Left forelimb (tissue), 1 donor: ENCODE measurements around the gene WFIKKN1.

Experiments used
- DNase-seq: peaks from one replicate; pipeline ENCODE4 v3.0.0-alpha.2; 2018; ENCODE audit warnings: low spot score

WFIKKN1 gene

DNA sequence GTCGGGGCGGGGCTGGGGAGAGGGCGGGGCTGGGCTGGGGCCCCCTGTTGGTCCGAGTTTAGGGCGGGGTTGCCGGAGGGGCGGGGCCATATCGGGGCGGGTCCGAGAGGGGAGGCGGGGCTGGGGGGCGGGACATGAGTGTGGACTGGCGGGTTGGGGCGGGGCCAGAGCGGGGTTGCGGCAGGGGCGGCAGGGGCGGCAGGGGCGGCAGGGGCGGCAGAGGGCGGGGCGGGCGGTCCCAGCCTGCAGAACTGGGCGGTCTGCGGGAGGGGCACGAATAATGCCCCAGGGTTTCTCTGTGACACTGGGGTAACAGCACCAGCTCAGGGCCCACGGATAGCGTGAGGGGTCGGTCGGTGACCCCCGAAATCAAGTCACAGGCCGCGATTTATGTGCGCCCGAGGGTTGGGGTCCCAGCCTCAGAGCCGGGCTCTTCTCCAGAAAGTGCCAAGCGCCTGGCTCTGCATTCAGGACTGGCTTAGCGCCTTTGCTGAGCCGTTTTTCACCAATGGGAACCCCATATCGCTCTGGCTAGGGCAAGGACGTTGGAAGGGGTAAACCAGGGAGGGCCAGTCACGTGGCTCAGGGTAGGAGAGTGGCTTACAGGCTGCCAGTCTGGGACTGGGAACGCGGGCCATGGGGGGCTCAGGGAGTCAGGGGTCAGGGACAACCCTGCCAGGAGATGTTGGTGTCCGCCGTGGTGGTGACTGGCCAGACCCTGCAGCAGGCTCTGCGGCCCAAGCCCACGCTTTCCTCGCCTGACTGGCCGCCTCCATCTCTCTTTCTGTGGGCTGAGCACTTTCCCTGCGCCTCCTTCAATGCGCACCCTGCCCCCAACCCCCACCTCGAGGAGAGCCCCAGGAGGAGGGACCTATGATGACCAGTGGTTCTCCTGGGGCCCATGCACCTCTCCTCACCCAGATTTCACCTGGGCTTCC, 6.6 kb downstream of the WFIKKN1 start:
- no peak for DNase-seq

- no peak for DNase-seq
Measured at GRCh38 chr16:638034-638543, 7.3 kb downstream of the WFIKKN1 start.

- no peak for DNase-seq
Measured at GRCh38 chr16:638836-639235, 8.1 kb downstream of the WFIKKN1 start.

GRCh38 chr16:640614-641013, 9.8 kb downstream of the WFIKKN1 start:
- no peak for DNase-seq

GRCh38 chr16:641326-642188, 10.8 kb downstream of the WFIKKN1 start, which contains the start of gene MCRIP2:
MCRIP2 (plus strand) TSS chr16:641828; CDS start chr16:641992, 164 bp downstream.
- DNase-seq: peak; percentile 86

GRCh38 chr16:642189-643049, 11.6 kb downstream of the WFIKKN1 start:
- DNase-seq: no peak

DNA sequence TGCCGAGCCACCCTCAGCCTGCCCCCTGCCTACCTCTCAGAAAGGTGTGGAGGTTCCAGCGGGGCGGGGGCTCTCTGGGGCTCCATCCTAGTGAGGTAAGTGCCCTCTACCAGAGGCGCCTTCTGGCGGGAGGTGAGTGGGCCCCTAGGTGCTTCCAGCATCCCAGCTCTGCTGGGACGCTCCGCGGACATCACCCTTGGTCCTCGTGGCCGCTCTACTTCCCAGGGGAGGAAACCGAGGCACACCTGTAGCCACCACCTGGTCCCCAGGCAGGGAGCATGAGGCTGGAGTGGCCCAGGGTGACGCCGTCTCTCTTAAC, 12.2 kb downstream of the WFIKKN1 start:
- no peak for DNase-seq

- DNase-seq: no peak
Measured at GRCh38 chr16:644556-644955, 13.8 kb downstream of the WFIKKN1 start.

- DNase-seq: no peak
Measured at GRCh38 chr16:645852-646678, 15.3 kb downstream of the WFIKKN1 start.

GRCh38 chr16:646679-647172, 15.9 kb downstream of the WFIKKN1 start:
- no peak for DNase-seq

DNA sequence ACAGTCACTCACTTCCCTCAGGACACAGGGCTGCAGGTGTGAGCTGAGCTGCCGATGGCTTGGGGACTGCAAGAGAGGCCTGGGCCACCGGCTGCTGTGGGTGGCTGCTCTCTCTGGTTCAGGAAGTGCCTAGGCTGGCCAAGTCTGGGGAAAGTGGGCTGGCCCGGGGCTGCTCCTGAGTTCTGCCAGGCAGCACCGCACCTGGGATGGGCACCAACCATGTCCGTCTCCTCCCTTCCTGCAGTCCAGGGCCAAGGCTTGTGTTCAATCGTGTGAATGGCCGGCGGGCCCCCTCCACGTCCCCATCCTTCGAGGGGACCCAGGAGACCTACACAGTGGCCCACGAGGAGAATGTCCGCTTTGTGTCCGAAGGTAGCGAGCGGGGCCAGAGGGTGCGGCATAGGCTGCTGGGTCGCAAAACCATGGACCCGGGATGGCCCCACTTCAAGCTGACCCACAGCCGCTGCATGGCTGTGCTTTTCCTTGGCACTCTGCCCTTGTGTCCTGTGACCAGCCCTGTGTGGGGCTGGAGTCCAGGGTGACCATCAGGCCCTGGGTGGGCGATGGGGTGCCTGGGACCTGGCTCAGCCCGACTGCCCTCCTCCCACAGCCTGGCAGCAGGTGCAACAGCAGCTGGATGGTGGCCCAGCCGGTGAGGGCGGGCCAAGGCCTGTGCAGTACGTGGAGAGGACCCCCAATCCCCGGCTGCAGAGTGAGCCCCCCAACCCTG, 16.6 kb downstream of the WFIKKN1 start:
- DNase-seq: no peak

DNA sequence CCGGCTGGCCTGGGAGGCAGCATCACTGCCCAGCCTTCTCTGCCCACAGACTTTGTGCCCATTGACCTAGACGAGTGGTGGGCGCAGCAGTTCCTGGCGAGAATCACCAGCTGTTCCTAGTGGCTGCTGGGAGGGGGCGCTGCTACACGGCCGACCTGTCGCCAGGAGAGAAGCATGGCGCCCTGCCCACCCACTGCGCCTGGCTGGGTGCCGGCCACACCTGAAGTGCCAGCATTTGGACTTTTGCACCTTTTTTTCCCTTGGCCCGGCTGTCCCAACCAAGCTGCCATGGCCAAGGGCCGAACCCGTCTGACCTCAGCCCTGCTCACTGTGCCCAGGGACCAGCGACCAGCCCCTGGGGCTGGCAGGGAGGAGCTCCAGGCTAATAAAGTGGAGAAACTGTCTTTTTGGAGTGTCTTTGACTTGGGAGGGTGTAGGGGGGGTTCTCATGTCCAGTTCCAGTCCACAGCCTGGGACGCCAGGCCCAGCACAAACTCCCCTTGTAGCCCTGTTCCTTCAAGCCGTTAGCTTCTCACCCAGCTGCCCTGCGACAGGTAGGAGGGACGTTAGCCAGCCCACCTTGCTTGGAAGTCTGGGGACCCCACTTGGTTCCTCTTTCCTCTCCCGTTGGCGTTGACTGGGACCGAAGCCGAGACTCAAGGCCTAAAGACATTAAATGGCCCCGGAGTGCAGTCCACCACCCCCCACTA, 17.4 kb downstream of the WFIKKN1 start:
- no peak for DNase-seq

- DNase-seq: peak; percentile 95
Measured at GRCh38 chr16:648781-649589, 18.2 kb downstream of the WFIKKN1 start, which contains the start of gene WDR90. WDR90 (plus strand) TSS chr16:649365; CDS start chr16:649417, 52 bp downstream.

GRCh38 chr16:649631-650030, 18.8 kb downstream of the WFIKKN1 start:
- no peak for DNase-seq

DNA sequence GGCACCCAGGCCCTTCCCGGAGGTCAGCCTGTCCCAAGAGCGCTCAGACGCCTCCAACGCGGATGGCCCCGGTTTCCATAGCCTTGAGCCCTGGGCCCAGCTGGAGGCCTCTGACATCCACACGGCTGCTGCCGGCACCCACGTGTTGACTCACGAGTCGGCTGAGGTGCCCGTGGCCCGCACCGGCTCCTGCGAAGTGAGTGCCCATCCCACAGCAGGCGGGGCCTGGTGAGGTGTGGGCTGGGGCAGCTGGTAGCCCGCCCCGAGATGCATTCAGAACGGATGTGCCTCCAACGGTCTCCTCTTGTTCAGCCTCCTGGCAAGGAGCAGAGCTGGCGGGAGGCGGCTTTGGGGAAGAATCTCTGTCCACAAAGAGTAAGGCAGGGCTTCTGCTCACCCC, 21.1 kb downstream of the WFIKKN1 start:
- DNase-seq: no peak

DNA sequence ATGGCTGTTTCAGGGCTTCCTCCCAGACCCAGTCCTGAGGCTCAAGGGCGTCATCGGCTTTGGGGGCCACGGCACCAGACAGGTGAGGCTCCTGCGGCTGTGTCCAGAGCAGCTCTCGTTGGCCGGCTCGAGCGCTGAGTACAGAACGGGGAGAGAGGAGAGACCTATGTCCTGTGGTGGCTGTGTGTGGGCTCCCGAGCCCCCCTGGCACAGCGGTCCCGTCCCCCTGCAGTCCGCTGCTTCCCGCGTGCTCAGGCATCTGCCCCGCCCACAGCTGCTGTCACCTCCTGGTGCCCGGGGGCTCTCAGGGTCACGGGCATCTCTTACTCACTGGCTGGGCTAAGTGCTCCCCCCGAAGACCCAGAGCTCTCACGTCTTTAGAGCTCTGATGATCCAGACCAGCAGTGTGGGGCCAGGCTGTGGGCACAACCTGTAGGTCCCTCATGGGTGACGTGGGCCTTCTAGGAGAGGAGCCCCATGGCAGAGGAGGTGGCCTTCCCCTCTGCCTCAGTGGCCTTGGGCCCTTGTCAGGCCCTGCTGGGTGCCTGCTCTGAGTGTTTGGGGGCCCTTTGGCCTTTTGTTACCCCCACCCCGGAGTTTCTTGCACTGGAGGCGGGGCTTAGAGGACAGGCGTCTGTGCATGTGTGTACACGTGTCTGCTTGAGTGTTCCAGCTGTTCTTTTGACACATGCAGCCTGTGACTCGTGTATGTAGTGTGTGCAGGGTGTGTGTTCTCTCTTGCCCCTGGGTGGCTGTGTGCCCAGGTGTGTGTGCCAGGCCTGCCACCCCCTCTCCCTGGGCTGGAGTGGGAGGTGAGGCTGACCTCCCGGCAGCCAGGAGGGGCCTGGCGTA, 21.9 kb downstream of the WFIKKN1 start:
- no peak for DNase-seq

GRCh38 chr16:654034-654433, 23.2 kb downstream of the WFIKKN1 start:
- no peak for DNase-seq
